Measurements from ENCODE around the gene PIAS4.

PIAS4 gene

DNA sequence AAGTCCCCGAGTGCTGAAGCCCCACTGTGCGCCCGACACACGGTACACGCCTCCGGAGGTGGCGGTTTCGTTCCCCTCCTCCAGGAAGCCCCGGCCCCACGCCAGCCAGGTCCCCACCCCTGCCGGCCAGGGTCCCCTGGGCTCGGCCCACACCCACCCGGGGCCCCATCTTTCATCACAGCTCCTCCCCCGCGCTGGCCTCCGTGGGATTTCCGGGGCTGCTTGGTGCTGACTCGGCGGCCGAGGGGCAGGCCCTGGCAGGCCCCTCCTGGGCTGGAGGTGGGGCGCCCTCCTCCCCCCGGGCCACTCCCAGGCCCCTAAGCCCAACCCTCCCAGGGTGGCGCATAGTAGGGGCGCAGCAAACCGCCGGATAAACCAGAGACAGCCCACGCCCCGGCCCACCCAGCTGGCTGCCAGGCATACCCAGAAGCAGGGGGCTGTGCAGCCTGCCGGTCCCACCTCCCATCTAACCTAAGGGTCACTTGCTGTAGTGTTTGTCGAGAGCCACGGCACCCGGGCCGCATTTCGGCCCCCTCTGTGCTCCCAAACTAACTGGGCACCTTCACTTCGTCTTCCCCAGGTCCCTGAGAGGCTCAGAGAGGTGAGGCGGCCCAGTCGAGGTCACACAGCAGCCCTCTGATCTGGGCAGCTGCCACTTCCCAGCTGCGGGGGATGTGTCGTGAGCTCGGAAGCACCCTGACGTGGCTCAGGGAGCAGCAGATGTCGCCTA, 52.5 kb downstream of the PIAS4 start:
- H3K9me3 ChIP-seq, result no peaks in the 10 kb centered on the region
- H3K36me3 ChIP-seq, result peaks cover 43% of the 10 kb centered on the region
- DNase-seq, result no peak
- no peaks in the 10 kb centered on the region for H3K27me3 ChIP-seq
- no peak overlapping the region for H3K4me3 ChIP-seq (ENCODE audit: low read depth, low read length)
- no peaks in the 10 kb centered on the region for H3K4me1 ChIP-seq
- TF ChIP-seq, protein P1, sequence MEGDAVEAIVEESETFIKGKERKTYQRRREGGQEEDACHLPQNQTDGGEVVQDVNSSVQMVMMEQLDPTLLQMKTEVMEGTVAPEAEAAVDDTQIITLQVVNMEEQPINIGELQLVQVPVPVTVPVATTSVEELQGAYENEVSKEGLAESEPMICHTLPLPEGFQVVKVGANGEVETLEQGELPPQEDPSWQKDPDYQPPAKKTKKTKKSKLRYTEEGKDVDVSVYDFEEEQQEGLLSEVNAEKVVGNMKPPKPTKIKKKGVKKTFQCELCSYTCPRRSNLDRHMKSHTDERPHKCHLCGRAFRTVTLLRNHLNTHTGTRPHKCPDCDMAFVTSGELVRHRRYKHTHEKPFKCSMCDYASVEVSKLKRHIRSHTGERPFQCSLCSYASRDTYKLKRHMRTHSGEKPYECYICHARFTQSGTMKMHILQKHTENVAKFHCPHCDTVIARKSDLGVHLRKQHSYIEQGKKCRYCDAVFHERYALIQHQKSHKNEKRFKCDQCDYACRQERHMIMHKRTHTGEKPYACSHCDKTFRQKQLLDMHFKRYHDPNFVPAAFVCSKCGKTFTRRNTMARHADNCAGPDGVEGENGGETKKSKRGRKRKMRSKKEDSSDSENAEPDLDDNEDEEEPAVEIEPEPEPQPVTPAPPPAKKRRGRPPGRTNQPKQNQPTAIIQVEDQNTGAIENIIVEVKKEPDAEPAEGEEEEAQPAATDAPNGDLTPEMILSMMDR (IDR thresholded peaks at IDR 0.05; ENCODE audit: low read depth, low read length), result no peak

DNA sequence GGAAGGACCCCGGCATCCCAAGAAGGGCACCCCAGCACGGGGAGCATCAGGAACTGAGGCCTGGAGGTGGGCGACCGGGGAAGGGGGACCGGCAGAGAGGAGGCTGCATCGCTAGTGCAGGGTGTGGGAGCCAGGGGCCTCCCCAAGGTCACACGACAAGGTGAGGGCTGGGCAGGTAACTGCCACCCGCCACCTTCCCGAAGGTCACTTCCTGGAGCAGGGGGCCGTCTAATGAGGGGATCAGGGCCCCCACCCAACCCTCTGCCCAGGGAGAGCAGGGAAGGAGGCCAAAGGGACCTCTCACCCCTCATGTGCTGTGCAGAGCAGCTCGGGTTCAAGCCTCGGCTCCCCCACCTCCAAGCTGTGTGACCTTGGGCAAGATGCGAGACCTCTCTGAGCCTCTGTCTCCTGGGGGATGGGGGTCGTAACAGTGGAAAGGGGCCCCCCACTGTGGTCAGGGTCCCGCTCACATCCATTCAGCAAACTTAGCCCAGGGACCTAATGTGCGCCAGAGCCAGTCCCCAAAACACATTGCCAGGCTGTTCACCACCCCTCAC, 53.2 kb downstream of the PIAS4 start:
- DNase-seq, result no peak
- no peaks in the 10 kb centered on the region for H3K4me1 ChIP-seq
- H3K4me3 ChIP-seq (ENCODE audit: low read depth, low read length), result no peak overlapping the region
- TF ChIP-seq, protein P1 (IDR thresholded peaks at IDR 0.05; ENCODE audit: low read depth, low read length), result no peak
- no peaks in the 10 kb centered on the region for H3K27me3 ChIP-seq
- peaks cover 39% of the 10 kb centered on the region for H3K36me3 ChIP-seq
- no peaks in the 10 kb centered on the region for H3K9me3 ChIP-seq

DNA sequence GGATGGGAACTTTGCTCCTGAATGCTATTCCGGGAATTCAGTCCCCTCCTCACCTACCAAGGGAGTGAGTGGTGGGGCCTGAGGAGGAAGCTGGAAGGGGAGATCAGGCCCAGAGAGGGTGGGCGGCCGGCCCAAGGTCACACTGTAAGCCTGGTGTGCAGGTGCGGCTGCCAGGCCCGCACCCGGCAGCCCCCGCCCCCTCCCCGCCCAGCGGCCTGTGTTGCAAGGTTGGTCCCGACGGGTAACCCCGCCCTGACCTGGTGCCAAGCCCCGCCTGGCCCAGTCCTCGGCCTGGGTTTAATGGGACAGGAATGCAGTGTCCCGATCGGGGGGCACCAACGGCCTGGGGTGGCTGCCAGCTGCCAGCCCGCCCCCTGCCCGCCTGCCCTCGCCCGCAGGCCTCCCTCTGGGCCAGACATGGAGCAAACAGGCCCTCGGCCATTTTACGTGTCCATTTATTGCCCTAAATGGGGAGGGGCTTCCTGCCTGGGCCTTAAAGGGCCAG, 53.7 kb downstream of the PIAS4 start:
- no peaks in the 10 kb centered on the region for H3K27me3 ChIP-seq
- no peaks in the 10 kb centered on the region for H3K9me3 ChIP-seq
- no peak for DNase-seq
- peaks cover 34% of the 10 kb centered on the region for H3K36me3 ChIP-seq
- H3K4me3 ChIP-seq (ENCODE audit: low read depth, low read length), result no peak overlapping the region
- TF ChIP-seq, protein P1 (IDR thresholded peaks at IDR 0.05; ENCODE audit: low read depth, low read length), result no peak
- H3K4me1 ChIP-seq, result no peaks in the 10 kb centered on the region

DNA sequence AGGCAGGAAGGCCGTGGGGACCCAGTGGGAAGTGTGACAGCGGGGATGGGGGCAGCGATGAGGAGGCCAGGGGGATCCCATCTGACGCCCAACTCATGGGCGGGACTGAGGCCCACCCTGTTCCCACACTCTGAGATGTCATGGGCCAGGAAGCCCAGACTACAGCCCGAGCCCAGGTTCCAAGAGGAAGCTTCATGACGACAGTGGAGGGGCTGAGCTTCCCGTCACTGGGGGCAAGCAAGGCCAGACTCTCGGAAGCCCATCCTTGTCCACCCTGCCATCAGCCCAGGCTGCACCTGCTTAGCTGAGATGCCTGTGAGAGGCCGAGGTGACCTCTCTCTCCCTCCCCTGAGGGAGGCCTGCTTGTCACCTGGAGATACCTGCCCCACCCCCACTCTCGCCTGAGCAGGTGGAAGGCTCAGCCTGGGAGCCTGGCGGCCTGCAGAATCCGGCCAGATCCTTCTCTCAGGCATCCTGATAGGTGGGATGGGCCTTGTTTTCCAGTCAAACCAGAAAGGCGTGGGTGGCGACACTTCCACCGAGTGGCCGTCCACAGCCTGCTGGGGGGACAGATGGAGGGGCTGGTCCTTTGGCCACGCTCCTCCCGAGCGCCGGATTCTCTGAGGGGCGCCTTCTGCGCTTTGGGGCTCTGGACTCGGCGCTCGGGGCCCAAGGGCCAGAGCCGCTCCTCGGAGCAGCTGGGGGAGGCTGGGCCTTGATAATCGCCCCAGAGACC, 54.3 kb downstream of the PIAS4 start:
- Histone ChIP-seq H3K27me3 (no peaks in the 10 kb centered on the region), H3K9me3 (no peaks in the 10 kb centered on the region), H3K4me1 (no peaks in the 10 kb centered on the region), H3K4me3 (ENCODE audit: low read depth, low read length) (no peak overlapping the region), H3K36me3 (peaks cover 31% of the 10 kb centered on the region)
- DNase-seq, result no peak
- TF ChIP-seq, protein P1 (IDR thresholded peaks at IDR 0.05; ENCODE audit: low read depth, low read length), result no peak

DNA sequence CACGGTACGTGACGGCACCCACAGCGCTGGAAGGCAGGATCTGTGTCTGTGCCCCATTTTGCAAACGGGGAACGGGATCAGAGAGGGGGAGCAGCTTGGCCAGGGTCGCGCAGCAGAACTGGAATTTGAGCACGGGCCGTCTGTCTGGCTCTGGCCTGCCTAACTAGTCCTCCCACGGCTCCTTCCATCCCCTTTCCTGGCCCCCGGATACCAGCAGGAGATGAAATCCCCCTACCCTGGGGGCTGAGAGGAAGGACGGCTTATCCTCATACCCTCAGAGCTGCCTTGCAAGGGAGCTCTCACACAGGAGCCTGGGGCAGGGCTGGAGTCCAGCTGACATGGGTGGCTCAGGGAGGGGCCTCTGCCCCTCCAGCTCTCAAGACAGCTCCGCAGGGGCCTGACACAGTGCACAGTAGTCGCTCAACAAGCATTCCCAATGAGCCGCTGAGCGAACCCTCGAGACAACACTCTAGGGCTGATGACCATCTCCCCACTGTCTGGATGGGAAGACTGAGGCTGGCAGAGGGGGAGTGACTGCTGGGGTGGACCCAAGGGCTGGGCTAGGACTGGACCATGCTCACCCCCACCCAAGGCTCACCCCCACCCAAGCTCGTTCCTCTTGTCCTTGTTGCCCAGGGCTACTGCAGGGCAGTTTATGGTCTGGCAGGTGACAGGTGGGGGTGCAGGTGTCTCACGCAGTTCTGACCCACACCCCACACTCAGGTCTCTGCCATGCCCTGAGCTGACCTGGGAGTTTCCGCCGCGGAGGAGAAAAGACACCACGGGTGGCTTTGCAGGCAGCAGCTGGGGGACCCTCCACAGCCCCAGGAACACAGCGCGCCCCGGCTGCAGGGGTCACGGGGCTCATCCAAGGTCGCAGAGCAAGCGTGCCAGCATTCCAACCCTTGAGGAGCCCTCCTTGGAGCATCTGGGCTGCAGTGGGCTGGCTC, 55.2 kb downstream of the PIAS4 start:
- Histone ChIP-seq H3K36me3 (peaks cover 31% of the 10 kb centered on the region), H3K4me1 (no peaks in the 10 kb centered on the region), H3K27me3 (no peaks in the 10 kb centered on the region), H3K9me3 (no peaks in the 10 kb centered on the region), H3K4me3 (ENCODE audit: low read depth, low read length) (no peak overlapping the region)
- no peak for DNase-seq
- TF ChIP-seq, protein P1 (IDR thresholded peaks at IDR 0.05; ENCODE audit: low read depth, low read length), result no peak

Data from BE2C (cell line).